GM19099 (cell line): ENCODE measurements around the gene TRAK1.

Experiments used
- POLR2A ChIP-seq: IDR thresholded peaks from 3 replicates; pipeline ENCODE4 v1.6.1; 2011; ENCODE audit warnings: low read depth; ENCODE audit not compliant: insufficient read length; ENCODE audit errors: extremely low read depth

Gene TRAK1

GRCh38 chr3:42061713-42062380, 29.3 kb upstream of the TRAK1 start:
- no peak for TF ChIP-seq POLR2A

DNA sequence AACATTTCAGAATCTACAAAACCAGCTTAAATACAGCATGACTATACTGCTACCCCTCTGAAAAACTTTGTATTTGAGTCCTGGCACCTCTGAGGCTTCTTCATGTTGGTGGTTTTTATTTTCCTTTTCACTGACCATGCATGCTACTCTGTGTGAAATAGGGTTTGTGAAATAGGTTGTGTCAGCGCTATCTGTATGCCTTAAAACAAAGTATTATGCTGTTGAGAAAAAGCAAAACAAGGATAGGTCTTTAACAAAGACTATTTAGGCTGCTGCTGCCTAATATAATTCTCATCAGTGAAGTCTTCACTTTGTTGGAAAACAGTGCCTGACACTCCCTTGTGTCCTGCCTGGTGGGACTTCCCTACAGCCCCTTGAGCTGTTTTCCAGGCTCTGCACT, 28.7 kb upstream of the TRAK1 start:
- no peak for TF ChIP-seq POLR2A

- TF ChIP-seq POLR2A, result no peak
These were observed 27.3 kb upstream of the TRAK1 start for GRCh38 chr3:42063888-42064287.

DNA sequence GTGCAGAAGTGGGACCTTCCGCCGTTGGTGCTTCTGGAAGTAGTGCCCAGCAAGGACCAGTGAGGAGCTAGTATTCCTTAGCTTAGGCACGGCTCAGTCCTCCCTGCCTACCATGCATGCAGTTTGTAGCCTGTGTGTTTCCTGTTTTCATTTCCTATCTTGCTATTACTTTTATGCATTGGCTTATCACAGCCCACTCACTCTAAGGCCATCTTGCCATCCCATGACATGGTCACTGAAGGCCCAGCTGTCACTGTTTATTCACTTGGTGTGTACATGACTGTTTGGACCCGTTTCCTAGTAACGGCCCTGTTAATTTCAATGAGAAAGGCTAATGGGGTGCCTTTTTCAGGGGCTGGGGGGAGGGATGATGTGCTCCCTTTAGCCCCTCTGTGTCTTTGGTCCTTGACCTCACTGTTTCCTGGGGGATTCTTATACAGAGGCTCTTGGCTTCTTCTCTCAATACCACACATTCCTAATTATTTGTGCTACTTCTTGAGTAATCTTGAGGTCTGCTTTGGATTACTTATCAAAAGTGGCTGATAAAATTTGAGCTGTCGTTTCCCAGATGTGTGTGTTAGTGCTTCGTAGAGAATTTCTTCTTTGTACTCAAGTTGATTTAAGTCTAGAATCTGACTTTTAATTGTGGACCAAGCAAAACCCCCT, 24.5 kb upstream of the TRAK1 start:
- TF ChIP-seq POLR2A, result no peak

DNA sequence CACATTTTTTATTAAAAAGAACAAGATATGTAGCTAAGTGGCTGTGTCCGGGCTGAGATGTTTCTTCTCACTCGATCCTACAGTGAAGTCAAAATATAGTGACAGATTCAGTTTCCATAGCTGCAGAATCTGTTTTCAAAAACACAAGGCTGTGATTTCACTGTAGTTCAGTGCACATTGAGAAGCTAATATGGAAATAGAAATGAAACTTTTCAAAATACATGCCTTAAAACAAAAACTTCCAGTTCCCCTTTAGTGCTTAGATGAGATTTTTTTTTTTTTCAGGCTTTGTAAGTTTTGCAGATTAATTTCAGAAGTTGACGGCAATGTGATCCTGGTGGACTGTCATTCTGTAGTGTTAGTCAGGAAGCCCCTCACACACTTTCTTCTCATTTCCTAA, 23.8 kb upstream of the TRAK1 start:
- no peak for TF ChIP-seq POLR2A

DNA sequence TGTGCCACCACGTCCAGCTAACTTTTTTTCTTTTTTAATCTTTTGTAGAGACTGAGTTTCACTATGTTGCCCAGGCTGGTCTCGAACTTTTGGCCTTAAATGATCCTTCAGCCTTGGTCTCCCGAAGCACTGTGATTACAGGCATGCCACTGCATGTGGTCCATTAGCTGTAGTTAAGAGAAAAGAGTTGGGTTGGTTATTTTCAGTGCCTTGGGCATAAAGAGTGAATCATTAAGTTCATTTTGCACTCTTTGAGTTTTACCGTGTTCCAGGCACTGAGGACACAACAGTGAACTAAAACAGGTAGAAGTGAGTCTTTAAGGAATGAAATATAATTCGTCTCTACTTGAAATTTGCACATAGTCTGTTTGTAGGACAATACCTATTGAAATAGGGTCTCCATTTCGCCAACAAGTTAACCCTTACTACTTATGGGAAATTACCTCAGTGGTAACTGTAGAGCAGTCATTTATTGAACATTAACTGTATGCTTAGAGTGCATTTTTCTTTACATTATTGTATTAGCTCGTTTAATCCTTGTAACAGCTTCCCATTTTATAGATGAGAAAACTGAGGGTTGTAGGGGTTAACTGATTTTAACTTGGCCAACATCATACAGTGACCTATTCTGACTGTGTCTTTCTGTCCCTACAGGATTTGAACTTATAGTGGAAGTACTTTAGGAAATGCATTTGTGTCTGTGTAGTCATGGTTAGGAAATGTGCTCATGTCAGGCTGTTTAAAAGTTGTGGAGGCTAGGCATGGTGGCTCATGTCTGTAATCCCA, 22.7 kb upstream of the TRAK1 start:
- TF ChIP-seq POLR2A, result no peak

GRCh38 chr3:42070089-42070488, 21.1 kb upstream of the TRAK1 start:
- TF ChIP-seq POLR2A, result no peak

DNA sequence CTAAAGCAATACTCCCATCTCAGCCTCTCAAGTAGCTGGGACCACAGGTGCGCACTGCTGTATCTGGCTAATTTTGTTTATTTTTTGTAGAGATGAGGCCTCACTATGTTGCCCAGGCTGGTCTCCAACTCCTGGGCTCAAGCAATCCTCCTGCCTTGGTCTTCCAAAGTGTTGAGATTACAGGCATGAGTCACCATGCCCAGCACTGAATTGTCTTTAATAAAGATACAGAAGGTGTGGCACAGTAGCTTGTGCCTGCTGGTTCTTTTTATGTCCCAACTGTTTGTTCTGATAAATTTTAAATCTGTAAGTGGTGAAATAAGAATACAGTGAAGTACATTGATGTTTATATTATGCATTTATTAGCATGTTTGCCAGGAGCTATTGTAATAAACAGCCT, 20.6 kb upstream of the TRAK1 start:
- TF ChIP-seq POLR2A, result no peak

- no peak for TF ChIP-seq POLR2A
These were observed 19.0 kb upstream of the TRAK1 start for GRCh38 chr3:42071904-42072812.

- TF ChIP-seq POLR2A, result no peak
These were observed 18.3 kb upstream of the TRAK1 start for GRCh38 chr3:42072831-42073301.

- no peak for TF ChIP-seq POLR2A
These were observed 13.4 kb upstream of the TRAK1 start for GRCh38 chr3:42077785-42078184.

- TF ChIP-seq POLR2A, result no peak
These were observed 12.5 kb upstream of the TRAK1 start for GRCh38 chr3:42078677-42079076.

DNA sequence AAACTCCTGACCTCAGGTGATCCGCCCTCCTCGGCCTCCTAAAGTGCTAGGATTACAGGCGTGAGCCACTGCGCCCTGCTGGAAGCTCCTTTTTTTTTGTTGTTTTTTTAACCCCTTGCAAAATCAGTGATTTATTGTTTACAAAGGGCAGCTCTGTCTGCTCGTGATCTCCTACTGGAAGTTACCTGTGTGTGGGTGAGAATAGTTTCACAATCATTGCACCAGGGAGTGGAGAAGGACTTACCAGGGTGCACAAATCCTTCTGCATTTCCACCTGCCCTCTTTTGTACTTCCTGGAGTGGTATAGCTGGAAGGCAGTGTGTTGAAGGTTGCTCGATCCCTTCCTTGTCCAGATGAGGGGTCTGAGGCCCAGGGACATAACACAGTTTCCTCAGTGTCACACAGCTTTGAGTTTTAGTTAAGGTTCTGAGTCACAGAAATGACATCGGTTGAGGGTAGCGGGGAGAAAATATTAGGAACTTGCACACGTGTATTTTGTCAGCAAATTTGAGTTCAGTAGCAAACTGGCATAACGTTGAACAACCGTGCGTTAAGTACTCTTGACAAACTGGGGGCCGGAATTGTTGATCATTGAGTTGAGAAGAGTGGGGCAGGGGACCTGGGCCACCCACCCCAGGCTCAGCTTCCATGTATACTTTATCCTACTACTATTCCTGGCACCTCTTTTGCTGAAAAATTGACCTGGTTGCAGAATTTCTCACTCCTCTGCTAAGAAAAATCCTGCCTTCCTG, 11.3 kb upstream of the TRAK1 start:
- no peak for TF ChIP-seq POLR2A

DNA sequence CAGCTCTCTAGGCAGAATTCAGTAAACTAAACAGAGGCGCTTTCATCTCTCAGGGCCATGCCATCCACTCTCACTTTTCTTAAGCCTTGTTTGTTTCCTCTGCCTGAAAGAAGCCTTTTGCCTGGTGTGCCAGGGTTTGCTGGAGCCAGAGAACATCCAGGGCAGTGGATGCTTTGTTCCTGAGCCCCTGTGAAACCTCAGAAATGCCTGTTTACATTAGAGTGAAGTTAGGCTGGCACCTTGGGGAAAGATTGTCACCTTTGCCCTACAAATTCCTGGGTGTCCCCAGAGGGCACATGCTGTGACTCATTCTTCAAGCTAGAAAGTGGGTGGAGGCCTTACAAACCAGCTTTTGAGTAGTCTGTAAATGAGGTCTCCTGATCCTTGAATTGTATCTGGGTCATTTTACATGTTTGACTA, 10.7 kb upstream of the TRAK1 start:
- TF ChIP-seq POLR2A, result no peak
